ENCODE results near the gene MAOA.
"Not testable (repeated sequence)": the region's sequence is repeated elsewhere in the genome, so short reads cannot be mapped to it uniquely, and the experiment has no call there.

MAOA gene

GRCh38 chrX:43725227-43725626, 69.1 kb downstream of the MAOA start:
- H3K9ac ChIP-seq (ENCODE audit: low read length); H4K91ac ChIP-seq (ENCODE audit: low read depth, low read length); H3K27me3 ChIP-seq (ENCODE audit: insufficient read depth, low read length); H4K12ac ChIP-seq (ENCODE audit: low read depth, low read length); DNase-seq; H2BK5ac ChIP-seq (ENCODE audit: low read depth, low read length, poor library complexity); H3K79me1 ChIP-seq (ENCODE audit: low read length); H3K23ac ChIP-seq (ENCODE audit: low read length); H3K27ac ChIP-seq (ENCODE audit: low read depth, low read length); H2AK5ac ChIP-seq (ENCODE audit: low read length); H2AFZ ChIP-seq (ENCODE audit: insufficient read depth, low read length, poor library complexity); H3K4ac ChIP-seq (ENCODE audit: low read depth, low read length); H3K4me1 ChIP-seq (ENCODE audit: control insufficient read depth in 1 of 2, insufficient read depth in 2 of 2, low read length in 2 of 2); H3K79me2 ChIP-seq (ENCODE audit: control insufficient read depth, insufficient read depth, low read length, poor library complexity); H3K4me3 ChIP-seq (ENCODE audit: low read depth, low read length); H3K4me2 ChIP-seq (ENCODE audit: low read length); H3K14ac ChIP-seq (ENCODE audit: low read length); H3K18ac ChIP-seq (ENCODE audit: low read length); H2BK12ac ChIP-seq (ENCODE audit: low read length); H3K36me3 ChIP-seq (ENCODE audit: control insufficient read depth in 1 of 2, insufficient read depth in 2 of 2, low read length in 2 of 2); H3K9me3 ChIP-seq (ENCODE audit: insufficient read depth, low read depth, low read length); H2BK120ac ChIP-seq (ENCODE audit: insufficient read depth, low read length, poor library complexity); H4K8ac ChIP-seq (ENCODE audit: low read depth, low read length): not testable (repeated sequence)
- WGBS (ENCODE audit: extremely low coverage, insufficient coverage, insufficient read length), result no CpG with 5 or more reads among the region's 5 CpGs

- not testable (repeated sequence) for H3K4me1 ChIP-seq (ENCODE audit: control insufficient read depth in 1 of 2, insufficient read depth in 2 of 2, low read length in 2 of 2); DNase-seq; H3K4me2 ChIP-seq (ENCODE audit: low read length); H3K9ac ChIP-seq (ENCODE audit: low read length); H3K79me2 ChIP-seq (ENCODE audit: control insufficient read depth, insufficient read depth, low read length, poor library complexity); H2AFZ ChIP-seq (ENCODE audit: insufficient read depth, low read length, poor library complexity); H3K27me3 ChIP-seq (ENCODE audit: insufficient read depth, low read length); H3K14ac ChIP-seq (ENCODE audit: low read length); H2BK5ac ChIP-seq (ENCODE audit: low read depth, low read length, poor library complexity); H3K79me1 ChIP-seq (ENCODE audit: low read length); H3K9me3 ChIP-seq (ENCODE audit: insufficient read depth, low read depth, low read length); H3K4ac ChIP-seq (ENCODE audit: low read depth, low read length); H3K23ac ChIP-seq (ENCODE audit: low read length); H4K8ac ChIP-seq (ENCODE audit: low read depth, low read length); H4K91ac ChIP-seq (ENCODE audit: low read depth, low read length); H3K18ac ChIP-seq (ENCODE audit: low read length); H3K27ac ChIP-seq (ENCODE audit: low read depth, low read length); H2BK12ac ChIP-seq (ENCODE audit: low read length); H2BK120ac ChIP-seq (ENCODE audit: insufficient read depth, low read length, poor library complexity); H3K36me3 ChIP-seq (ENCODE audit: control insufficient read depth in 1 of 2, insufficient read depth in 2 of 2, low read length in 2 of 2); H4K12ac ChIP-seq (ENCODE audit: low read depth, low read length); H2AK5ac ChIP-seq (ENCODE audit: low read length); H3K4me3 ChIP-seq (ENCODE audit: low read depth, low read length)
- no CpG with 5 or more reads among the region's 6 CpGs for WGBS (ENCODE audit: extremely low coverage, insufficient coverage, insufficient read length)
Measured at GRCh38 chrX:43727254-43727653, 71.2 kb downstream of the MAOA start.

GRCh38 chrX:43728002-43728401, 71.9 kb downstream of the MAOA start:
- Histone ChIP-seq H3K4ac (ENCODE audit: low read depth, low read length) (no peak overlapping the region), H3K36me3 (ENCODE audit: control insufficient read depth in 1 of 2, insufficient read depth in 2 of 2, low read length in 2 of 2) (no peaks in the 10 kb centered on the region), H4K91ac (ENCODE audit: low read depth, low read length) (no peak overlapping the region), H3K14ac (ENCODE audit: low read length) (no peak overlapping the region), H2AFZ (ENCODE audit: insufficient read depth, low read length, poor library complexity) (no peak overlapping the region), H2BK120ac (ENCODE audit: insufficient read depth, low read length, poor library complexity) (no peak overlapping the region), H3K4me3 (ENCODE audit: low read depth, low read length) (no peak overlapping the region), H3K79me2 (ENCODE audit: control insufficient read depth, insufficient read depth, low read length, poor library complexity) (no peaks in the 10 kb centered on the region), H4K12ac (ENCODE audit: low read depth, low read length) (no peak overlapping the region), H3K27ac (ENCODE audit: low read depth, low read length) (no peak overlapping the region), H4K8ac (ENCODE audit: low read depth, low read length) (no peak overlapping the region), H3K4me2 (ENCODE audit: low read length) (no peak overlapping the region), H3K27me3 (ENCODE audit: insufficient read depth, low read length) (no peaks in the 10 kb centered on the region), H3K9me3 (ENCODE audit: insufficient read depth, low read depth, low read length) (no peaks in the 10 kb centered on the region), H3K9ac (ENCODE audit: low read length) (no peak overlapping the region), H3K18ac (ENCODE audit: low read length) (no peak overlapping the region), H2BK5ac (ENCODE audit: low read depth, low read length, poor library complexity) (no peak overlapping the region), H2AK5ac (ENCODE audit: low read length) (no peak overlapping the region), H2BK12ac (ENCODE audit: low read length) (no peak overlapping the region), H3K4me1 (ENCODE audit: control insufficient read depth in 1 of 2, insufficient read depth in 2 of 2, low read length in 2 of 2) (no peaks in the 10 kb centered on the region), H3K23ac (ENCODE audit: low read length) (no peak overlapping the region), H3K79me1 (ENCODE audit: low read length) (no peaks in the 10 kb centered on the region)
- no peak for DNase-seq
- WGBS (ENCODE audit: extremely low coverage, insufficient coverage, insufficient read length), result no CpG with 5 or more reads among the region's 5 CpGs

GRCh38 chrX:43728966-43729365, 72.9 kb downstream of the MAOA start:
- H3K79me1 ChIP-seq (ENCODE audit: low read length), result no peaks in the 10 kb centered on the region
- H3K18ac ChIP-seq (ENCODE audit: low read length), result no peak overlapping the region
- H3K9ac ChIP-seq (ENCODE audit: low read length), result no peak overlapping the region
- no peak overlapping the region for H2BK5ac ChIP-seq (ENCODE audit: low read depth, low read length, poor library complexity)
- no peak overlapping the region for H3K14ac ChIP-seq (ENCODE audit: low read length)
- no peak overlapping the region for H4K12ac ChIP-seq (ENCODE audit: low read depth, low read length)
- H3K27me3 ChIP-seq (ENCODE audit: insufficient read depth, low read length), result no peaks in the 10 kb centered on the region
- H3K27ac ChIP-seq (ENCODE audit: low read depth, low read length), result no peak overlapping the region
- H3K23ac ChIP-seq (ENCODE audit: low read length), result no peak overlapping the region
- no peak overlapping the region for H2BK120ac ChIP-seq (ENCODE audit: insufficient read depth, low read length, poor library complexity)
- no peak overlapping the region for H3K4me3 ChIP-seq (ENCODE audit: low read depth, low read length)
- H3K36me3 ChIP-seq (ENCODE audit: control insufficient read depth in 1 of 2, insufficient read depth in 2 of 2, low read length in 2 of 2), result no peaks in the 10 kb centered on the region
- H2BK12ac ChIP-seq (ENCODE audit: low read length), result no peak overlapping the region
- H3K4me1 ChIP-seq (ENCODE audit: control insufficient read depth in 1 of 2, insufficient read depth in 2 of 2, low read length in 2 of 2), result no peaks in the 10 kb centered on the region
- no peak overlapping the region for H2AFZ ChIP-seq (ENCODE audit: insufficient read depth, low read length, poor library complexity)
- no peaks in the 10 kb centered on the region for H3K79me2 ChIP-seq (ENCODE audit: control insufficient read depth, insufficient read depth, low read length, poor library complexity)
- no peak overlapping the region for H3K4me2 ChIP-seq (ENCODE audit: low read length)
- WGBS (ENCODE audit: extremely low coverage, insufficient coverage, insufficient read length), result no CpG with 5 or more reads among the region's 1 CpG
- no peak overlapping the region for H4K91ac ChIP-seq (ENCODE audit: low read depth, low read length)
- H3K4ac ChIP-seq (ENCODE audit: low read depth, low read length), result no peak overlapping the region
- H3K9me3 ChIP-seq (ENCODE audit: insufficient read depth, low read depth, low read length), result no peaks in the 10 kb centered on the region
- no peak overlapping the region for H2AK5ac ChIP-seq (ENCODE audit: low read length)
- peak; percentile 57 to 76 for DNase-seq
- no peak overlapping the region for H4K8ac ChIP-seq (ENCODE audit: low read depth, low read length)
